A673 (cell line): Measurements from ENCODE around the gene ENTPD3.

Source experiments
- EZH2 ChIP-seq: fragments of 200-600 bp; sonication (generic); IDR thresholded peaks from 2 replicates; pipeline ENCODE4 v1.6.1; 2017; ENCODE audit warnings: borderline replicate concordance, low read depth, mild to moderate bottlenecking, mixed read lengths, antibody characterized with exemption, low read length; ENCODE audit not compliant: poor library complexity, severe bottlenecking
- TF ChIP-seq, protein P1 (sequence below): fragments of 300-800, 200-600 bp; sonication (generic); conservative IDR thresholded peaks from 2 replicates; pipeline ENCODE4 v1.5.1; 2017; ENCODE audit warnings: low read depth, mild to moderate bottlenecking, antibody characterized with exemption, low read length, moderate library complexity, mixed read lengths

DNA sequence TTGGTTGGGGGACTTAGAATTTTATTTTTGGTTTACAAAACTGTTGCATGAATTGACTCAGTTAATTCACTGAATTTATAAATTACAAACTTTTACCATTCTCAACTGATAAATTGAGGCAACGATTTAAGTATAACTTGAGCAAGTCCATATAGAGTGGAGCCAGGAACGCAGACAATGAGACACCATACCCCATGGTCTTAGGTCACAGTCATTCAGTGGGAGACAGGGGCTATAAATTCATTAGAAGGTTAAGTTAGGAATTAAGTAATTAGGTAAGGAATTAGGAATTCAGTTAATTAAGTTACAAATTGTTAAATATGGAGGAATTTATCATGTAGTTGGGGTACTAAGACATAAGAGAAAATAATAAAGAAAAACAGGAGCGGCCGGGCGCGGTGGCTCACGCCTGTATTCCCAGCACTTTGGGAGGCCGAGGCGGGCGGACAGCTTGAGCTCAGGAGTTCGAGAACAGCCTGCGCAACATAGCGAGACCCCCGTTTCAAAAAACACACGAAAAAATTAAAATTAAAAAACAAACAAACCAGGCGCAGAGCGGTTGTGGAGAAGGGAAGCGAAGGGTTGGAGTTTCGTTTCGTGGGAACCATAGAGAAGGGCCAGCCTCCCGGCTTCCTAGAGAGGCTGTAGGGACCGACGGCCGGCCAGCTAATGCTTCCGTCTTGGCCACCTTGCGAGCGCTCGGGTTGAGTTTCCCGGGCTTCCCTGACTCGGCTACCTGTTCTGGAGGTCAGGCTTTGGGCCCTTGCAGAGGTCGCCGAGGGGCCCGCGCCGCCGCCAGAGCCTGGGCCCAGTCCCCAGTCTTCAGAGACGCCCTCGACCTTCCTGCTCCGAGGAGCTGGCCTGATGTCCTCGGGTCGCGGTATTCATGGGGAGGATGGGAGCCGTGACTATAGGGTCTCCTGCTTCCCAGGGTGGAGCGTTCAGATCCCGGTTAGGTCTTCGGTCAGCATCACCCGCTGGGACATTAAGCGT lies 89.8 kb downstream of the ENTPD3 start, which contains the start of gene ZNF619:
- TF ChIP-seq, protein P1, sequence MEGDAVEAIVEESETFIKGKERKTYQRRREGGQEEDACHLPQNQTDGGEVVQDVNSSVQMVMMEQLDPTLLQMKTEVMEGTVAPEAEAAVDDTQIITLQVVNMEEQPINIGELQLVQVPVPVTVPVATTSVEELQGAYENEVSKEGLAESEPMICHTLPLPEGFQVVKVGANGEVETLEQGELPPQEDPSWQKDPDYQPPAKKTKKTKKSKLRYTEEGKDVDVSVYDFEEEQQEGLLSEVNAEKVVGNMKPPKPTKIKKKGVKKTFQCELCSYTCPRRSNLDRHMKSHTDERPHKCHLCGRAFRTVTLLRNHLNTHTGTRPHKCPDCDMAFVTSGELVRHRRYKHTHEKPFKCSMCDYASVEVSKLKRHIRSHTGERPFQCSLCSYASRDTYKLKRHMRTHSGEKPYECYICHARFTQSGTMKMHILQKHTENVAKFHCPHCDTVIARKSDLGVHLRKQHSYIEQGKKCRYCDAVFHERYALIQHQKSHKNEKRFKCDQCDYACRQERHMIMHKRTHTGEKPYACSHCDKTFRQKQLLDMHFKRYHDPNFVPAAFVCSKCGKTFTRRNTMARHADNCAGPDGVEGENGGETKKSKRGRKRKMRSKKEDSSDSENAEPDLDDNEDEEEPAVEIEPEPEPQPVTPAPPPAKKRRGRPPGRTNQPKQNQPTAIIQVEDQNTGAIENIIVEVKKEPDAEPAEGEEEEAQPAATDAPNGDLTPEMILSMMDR: no peak
- no peak for TF ChIP-seq EZH2
